GM18951 (cell line): ENCODE data around the gene LYPD6B.

ENCODE experiments used
- POLR2A ChIP-seq: IDR thresholded peaks from 4 replicates; pipeline ENCODE4 v1.6.1; 2011; ENCODE audit warnings: mild to moderate bottlenecking; ENCODE audit not compliant: insufficient read length, insufficient read depth; ENCODE audit errors: extremely low read depth
- in situ Hi-C: fragments of 300-500 bp; cut with MboI; formaldehyde crosslinking; loops from one replicate; pipeline ENCODE4 v1.12.0; 2022; ENCODE audit warnings: low sequenced_read_pairs, mixed read lengths, inconsistent platforms; ENCODE audit not compliant: unreplicated experiment

Gene LYPD6B

GRCh38 chr2:149002891-149003740, 35.4 kb upstream of the LYPD6B start:
- in situ Hi-C loops: no loop called here
- TF ChIP-seq POLR2A: no peak

DNA sequence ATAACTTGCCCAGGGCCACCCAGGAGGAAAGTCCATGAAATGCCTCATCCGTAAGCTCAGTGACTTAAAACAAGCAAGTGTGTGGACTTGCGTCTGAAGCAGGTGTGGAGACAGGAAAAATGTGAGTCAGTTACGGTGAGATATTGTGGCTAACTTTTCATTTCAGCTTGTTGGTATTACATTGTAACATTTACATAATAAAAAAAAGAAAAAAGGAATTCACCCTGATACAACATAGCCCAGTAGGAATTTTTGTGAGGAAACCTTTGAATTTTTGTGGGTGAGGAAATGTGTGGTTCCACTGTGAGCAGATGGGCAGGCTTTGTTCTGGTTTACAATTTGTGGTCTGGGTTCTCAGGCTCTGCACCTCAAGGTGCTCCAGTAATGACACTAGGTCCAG, 33.7 kb upstream of the LYPD6B start:
- in situ Hi-C loops: no loop called here
- no peak for TF ChIP-seq POLR2A

DNA sequence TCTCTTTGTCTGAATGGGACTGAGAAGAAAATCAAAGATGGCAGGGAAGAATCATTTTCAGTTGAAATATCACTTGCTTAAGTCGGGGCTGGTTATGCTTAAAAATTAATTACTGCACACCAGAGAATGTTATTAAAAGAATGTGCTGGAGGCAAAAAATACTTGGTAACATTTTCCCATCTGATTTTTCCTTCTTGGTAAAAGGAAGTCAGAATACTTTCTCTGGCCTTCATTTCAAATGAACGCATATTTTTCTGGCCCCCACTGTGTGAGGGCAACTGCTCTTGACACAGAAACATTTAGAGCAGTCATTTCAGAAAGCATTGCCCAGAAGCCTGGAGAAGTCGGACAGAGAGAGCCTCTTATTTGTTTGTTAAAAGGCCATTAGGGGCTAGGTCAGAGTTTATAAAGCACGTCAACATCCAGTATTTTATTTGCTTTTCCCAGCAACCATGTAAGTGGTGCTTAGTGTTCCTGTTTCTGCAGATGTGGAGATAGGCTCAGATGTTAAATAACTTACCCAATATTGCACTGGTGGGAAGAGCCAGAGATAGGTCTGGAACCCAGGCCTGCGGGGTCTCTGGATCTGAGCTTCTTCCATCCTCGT, 32.9 kb upstream of the LYPD6B start:
- in situ Hi-C loops: no loop called here
- TF ChIP-seq POLR2A: no peak

- in situ Hi-C loops: no loop called here
- no peak for TF ChIP-seq POLR2A
These were observed 31.5 kb upstream of the LYPD6B start for GRCh38 chr2:149006883-149007543.

DNA sequence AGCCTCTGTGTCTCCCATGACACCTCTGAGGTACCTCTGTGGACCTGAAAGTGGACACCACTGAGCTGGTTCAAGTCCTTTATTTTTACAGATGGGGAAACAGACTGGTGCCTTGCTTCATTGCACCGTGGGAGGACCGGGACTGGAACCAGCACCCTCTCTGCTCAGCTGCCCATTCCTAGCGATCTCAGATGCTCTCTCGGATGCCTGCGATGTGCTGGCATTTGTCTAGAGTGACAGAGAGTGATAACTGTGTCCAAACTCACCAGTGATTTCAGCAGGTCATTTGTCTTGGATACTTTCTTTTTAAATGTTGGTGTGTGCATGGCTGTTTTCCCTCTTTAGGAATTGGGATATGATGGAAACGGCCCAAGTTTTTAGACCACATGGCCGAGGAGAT, 30.1 kb upstream of the LYPD6B start:
- TF ChIP-seq POLR2A: no peak
- in situ Hi-C loops: no loop called here

DNA sequence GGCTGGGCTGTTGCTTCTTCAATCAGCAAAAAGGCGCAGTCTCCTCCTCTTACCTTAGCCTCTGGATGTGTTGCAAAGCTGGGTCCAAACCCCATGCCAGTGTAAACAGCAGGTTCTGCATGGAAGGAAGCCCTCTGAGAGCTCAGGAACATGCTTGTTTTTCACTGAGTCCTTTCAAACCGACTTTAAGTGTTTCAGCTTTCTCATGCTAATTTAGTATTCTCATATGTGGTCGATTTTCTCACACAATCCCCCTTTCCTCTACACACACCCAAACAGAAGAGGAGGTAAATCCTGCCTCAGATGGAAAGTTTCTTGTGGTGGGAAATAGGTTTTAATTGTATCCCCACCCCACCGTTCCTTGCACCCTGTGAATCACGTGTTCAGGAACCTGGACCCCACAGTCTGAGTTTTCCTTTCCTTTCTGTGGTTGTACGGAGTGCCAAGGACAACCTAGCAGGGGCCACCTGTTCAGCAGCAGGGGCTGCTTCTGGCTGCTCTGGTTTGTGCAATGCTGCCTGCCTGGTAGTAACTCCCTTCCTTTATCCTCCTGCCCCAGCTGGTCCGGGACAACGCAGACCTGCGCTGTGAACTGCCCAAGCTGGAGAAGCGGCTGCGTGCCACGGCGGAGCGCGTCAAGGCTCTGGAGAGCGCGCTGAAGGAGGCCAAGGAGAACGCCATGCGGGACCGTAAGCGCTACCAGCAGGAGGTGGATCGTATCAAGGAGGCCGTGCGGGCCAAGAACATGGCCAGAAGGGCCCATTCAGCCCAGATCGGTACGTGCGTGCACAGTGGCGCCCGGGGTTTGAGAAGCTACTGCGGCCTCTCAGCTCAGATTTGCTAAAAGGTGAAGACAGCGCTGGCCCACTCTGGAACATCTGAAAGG, 28.7 kb upstream of the LYPD6B start:
- in situ Hi-C loops: loop anchor here (10.0 kb wide), 1 partner anchor 555 kb away; no protein-coding TSS in a partner anchor
- no peak for TF ChIP-seq POLR2A

DNA sequence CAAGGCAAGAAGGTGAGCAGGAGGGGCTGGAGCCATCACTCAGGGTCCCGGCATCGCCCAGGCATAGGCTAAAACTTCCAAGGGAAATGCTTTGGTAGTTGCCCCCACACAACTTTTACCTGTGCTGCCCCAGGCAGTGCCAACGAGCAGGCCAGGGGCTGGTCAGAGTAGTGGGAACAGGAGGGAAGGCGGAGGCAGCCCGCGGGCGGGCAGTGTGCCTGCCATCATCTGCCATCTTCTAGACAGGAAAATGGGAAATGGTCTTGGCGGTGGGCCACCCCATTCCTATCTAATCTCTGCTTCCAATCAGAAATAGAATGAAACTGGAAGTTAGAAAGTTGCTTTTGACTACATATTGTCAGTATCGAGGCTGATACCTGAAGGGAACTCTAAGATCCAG, 26.0 kb upstream of the LYPD6B start:
- in situ Hi-C loops: loop anchor here (10.0 kb wide), 1 partner anchor 552 kb away; no protein-coding TSS in a partner anchor
- no peak for TF ChIP-seq POLR2A

GRCh38 chr2:149015501-149015900, 23.0 kb upstream of the LYPD6B start:
- in situ Hi-C loops: loop anchor here (10.0 kb wide), 1 partner anchor 549 kb away; no protein-coding TSS in a partner anchor

GRCh38 chr2:149015926-149016563, 22.5 kb upstream of the LYPD6B start:
- TF ChIP-seq POLR2A: no peak
- in situ Hi-C loops: loop anchor here (10.0 kb wide), 1 partner anchor 549 kb away; no protein-coding TSS in a partner anchor

More at GRCh38 chr2:149015501-149015900, 23.0 kb upstream of the LYPD6B start:
- no peak for TF ChIP-seq POLR2A

DNA sequence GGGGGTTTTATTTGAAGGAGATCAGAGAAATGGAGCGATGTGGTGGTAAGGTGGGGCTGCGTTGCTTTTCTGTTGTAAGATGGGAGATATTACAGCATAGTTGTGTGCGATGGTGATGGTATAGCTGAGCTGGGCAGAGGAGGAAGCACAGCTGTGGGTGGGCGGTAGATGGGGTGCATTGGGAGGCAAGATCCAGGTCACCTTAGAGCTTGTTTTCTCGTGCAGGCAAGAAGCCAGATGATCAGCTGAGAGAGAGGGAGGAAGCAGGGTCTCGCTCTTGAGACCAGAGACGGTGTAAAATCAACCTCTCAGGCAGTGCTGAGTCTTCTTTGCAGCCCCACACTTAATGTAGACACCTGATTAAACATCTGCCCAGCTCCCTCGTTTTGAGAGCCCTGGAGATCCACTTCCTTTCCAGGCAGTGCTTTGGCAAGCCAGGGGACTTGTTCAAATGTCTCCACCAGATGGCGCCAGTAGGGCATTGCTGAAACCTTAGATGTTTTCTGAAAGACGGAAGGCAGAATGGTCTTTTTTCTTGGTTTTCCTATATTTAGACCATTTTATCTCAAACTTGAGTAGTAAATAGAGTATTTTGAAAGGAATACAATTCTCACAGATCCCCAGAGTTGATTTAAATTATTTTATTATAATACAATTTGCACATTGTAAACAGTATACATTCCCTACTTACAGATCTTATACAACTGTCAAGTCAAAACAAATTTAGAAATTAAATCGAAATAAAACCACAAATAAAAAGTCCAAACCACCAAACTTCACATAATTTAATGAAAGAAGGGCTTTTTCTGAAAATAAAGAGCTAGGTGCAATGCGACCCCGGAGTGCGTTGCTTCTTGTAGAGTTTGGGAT, 21.1 kb upstream of the LYPD6B start:
- TF ChIP-seq POLR2A: no peak
- in situ Hi-C loops: loop anchor here (10.0 kb wide), 1 partner anchor 547 kb away; no protein-coding TSS in a partner anchor

- in situ Hi-C loops: loop anchor here (10.0 kb wide), 1 partner anchor 546 kb away; no protein-coding TSS in a partner anchor
- no peak for TF ChIP-seq POLR2A
These were observed 19.5 kb upstream of the LYPD6B start for GRCh38 chr2:149018981-149019380.
